ENCODE results near the gene INPPL1.

Gene INPPL1

GRCh38 chr11:72217841-72218240 is 6.7 kb upstream of the INPPL1 start:
- DNase-seq, result no peak

- DNase-seq, result no peak
These were observed 6.3 kb upstream of the INPPL1 start for GRCh38 chr11:72218251-72218745.

DNA sequence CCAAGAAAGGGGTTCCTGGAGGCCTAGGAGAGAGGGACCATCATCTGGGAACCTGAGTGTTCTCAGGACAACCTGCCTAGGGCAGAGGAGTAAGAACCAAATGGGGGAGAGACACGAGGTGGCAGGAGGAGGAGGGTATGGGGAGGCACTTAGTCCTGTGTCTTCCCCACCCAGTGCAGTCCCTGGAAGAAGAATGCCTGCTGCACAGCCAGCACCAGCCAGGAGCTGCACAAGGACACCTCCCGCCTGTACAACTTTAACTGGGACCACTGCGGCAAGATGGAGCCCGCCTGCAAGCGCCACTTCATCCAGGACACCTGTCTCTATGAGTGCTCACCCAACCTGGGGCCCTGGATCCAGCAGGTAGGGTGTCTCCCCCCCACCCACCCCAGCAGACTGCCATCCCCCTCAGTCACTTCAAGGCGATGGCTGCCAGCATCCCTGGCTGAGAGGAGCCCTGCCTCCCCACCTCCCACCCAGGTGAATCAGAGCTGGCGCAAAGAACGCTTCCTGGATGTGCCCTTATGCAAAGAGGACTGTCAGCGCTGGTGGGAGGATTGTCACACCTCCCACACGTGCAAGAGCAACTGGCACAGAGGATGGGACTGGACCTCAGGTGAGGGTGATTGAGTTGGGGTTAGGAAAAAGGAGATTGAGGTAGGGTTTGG is 3.7 kb upstream of the INPPL1 start:
- DNase-seq, result no peak

DNA sequence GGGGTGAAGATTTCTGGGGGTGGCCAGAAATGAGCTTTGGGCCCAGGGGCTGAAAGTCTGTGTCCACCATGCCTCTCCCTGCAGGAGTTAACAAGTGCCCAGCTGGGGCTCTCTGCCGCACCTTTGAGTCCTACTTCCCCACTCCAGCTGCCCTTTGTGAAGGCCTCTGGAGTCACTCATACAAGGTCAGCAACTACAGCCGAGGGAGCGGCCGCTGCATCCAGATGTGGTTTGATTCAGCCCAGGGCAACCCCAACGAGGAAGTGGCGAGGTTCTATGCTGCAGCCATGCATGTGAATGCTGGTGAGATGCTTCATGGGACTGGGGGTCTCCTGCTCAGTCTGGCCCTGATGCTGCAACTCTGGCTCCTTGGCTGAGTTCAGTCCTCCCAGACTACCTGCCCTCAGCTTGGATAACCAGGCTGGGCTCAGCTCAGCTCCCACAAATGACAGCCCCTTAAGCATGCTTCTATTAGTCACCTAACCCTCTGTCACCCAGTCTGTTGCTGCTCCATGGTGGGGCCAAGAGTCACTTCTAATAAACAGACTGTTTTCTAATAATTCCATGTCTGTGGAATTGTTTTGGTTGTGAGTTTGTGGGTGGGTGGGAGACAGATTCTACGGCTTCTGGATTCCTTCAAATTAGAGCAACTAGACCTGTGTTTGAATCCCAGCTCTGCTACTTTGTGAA is 3.0 kb upstream of the INPPL1 start:
- DNase-seq, result no peak

DNA sequence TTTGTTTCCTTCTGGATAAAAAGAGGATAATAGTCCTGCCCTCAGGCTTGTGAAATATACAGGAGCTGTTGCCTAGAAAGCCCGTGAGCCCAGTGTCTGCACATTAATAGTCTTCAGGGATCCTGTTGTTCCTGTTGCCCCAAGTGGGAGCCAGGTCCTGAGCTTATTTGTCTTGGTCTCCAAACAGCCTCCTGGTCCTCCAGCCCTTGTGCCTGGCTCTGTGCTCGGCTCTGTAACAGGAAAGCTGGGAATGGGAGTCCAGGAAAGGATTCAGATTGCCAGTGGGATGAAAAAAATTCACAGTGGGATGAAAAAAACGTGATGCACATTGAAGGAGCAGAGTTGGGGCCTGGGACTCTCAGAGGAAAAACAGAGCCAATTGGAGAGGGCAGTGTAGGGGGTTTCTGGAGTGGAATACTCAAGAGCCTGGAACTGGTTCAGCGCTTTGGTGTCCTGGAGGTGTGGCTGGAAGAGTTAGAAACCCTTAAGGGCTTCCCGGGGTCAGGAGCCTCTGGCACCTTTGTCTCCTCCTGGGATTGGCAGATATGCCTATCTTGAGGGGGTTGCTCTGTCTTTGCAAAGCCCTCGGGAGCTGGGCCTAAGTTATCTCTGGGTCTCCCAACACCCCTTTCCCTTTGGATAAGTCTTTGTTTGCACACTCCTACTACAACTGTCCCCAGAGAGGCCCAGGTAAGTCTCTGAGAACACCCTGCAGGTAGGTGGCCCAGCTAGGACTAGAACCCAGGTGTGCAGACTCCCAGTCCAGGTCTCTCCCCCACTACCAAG is 2.3 kb upstream of the INPPL1 start:
- no peak for DNase-seq

- peak; percentile 94 for DNase-seq
These were observed 1.5 kb upstream of the INPPL1 start for GRCh38 chr11:72222907-72223614.

- peak; percentile 88 for DNase-seq
These were observed 678 bp upstream of the INPPL1 start for GRCh38 chr11:72223615-72224563.

DNA sequence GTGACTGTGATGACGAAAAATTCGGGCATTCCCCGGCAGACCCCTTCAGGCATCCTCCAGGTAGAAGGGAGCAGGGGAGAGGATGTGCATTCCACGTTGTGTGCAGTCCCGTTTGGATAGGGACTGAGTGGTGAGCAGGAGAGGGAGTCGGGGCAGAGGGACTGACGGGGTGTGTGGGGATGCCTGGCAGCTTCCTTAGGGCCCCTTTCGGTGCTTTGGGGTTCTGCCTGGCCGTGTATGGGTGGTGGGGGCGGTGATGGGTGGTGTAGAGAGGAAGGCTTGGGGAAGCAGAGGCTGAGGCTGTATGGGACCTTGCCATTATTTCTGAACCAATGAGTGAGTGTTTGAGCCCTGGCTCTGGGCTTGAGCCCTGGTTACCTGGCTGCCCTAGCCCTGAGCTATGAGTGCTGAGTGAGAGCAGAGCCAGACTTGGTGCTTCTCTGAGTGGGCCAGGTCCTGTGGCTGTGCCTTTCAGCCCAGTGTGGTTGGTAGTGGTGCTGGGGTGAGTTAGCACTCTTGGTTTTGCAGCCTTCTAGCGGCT is 914 bp downstream of the INPPL1 start:
- DNase-seq, result peak; percentile 32

DNA sequence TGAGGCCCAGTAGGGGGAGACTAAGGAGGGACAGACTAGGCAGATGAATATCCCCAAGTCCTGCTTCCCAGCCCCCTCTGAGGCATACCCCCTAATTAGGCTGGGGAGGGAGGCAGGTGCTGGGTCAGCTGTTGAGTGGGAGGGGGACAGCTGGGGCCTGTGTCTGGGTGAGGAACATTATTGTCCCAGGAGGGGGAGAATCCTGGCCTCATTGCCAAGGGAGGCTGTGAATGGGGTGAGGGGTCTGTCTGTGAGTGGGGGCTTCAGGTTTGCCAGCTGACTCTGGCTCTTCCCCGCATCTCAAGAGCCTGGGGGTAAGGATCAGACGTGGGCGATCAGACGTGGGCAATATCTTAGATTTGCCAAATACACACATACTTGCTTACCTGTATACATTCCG is 2.1 kb downstream of the INPPL1 start:
- peak; percentile 79 for DNase-seq

GRCh38 chr11:72227316-72228228 is 3.0 kb downstream of the INPPL1 start:
- peak; percentile 99 for DNase-seq

DNA sequence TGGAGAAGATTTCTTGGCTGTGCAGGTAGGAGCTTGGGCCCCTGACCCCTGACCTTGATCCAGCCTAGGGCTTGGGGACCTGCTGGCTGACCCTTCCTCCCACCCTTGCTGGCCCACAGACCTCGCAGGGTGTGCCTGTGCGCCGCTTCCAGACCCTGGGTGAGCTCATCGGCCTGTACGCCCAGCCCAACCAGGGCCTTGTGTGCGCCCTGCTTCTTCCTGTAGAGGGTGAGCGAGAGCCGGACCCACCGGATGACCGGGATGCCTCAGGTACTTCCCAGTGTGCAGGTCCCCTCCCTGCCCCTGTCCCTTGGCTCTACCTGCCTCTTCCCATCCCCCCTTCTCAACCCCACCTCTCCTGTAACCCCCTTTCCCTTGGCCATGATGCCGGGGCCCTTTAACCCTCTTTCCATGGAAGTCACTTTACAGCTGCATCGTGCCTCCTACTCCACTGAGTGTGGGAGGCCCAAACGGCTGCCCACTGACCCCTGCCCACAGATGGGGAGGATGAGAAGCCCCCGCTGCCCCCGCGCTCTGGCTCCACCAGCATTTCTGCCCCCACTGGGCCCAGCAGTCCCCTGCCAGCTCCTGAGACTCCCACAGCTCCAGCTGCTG is 3.8 kb downstream of the INPPL1 start:
- DNase-seq, result peak; percentile 52

GRCh38 chr11:72228844-72229231 is 4.3 kb downstream of the INPPL1 start:
- no peak for DNase-seq

DNA sequence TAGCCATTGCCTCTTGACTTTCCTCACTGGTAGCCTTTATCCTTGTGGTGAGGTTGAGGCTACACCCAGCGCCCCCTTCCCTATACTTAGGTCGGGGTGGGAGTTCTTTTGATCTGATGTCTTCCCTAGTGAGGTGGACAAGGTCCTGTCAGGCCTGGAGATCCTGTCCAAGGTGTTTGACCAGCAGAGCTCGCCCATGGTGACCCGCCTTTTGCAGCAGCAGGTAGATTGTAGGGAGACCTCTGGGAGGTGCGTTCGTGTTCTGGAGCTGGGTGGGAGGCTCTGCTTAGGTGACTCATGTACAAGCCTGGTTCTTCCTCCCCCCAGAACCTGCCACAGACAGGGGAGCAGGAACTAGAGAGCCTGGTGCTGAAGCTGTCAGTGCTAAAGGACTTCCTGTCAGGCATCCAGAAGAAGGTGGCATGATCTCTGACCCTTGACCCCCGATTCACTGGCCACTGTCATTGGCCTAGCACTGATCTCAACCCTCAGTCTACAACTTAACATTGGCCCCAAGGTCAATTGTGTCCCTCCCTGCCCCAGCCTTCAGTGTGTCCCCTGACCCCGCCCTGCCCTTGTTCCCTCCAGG is 4.9 kb downstream of the INPPL1 start:
- DNase-seq, result no peak

GRCh38 chr11:72229925-72230763 is 5.6 kb downstream of the INPPL1 start:
- no peak for DNase-seq

- DNase-seq, result no peak
These were observed 6.3 kb downstream of the INPPL1 start for GRCh38 chr11:72230764-72231365.

DNA sequence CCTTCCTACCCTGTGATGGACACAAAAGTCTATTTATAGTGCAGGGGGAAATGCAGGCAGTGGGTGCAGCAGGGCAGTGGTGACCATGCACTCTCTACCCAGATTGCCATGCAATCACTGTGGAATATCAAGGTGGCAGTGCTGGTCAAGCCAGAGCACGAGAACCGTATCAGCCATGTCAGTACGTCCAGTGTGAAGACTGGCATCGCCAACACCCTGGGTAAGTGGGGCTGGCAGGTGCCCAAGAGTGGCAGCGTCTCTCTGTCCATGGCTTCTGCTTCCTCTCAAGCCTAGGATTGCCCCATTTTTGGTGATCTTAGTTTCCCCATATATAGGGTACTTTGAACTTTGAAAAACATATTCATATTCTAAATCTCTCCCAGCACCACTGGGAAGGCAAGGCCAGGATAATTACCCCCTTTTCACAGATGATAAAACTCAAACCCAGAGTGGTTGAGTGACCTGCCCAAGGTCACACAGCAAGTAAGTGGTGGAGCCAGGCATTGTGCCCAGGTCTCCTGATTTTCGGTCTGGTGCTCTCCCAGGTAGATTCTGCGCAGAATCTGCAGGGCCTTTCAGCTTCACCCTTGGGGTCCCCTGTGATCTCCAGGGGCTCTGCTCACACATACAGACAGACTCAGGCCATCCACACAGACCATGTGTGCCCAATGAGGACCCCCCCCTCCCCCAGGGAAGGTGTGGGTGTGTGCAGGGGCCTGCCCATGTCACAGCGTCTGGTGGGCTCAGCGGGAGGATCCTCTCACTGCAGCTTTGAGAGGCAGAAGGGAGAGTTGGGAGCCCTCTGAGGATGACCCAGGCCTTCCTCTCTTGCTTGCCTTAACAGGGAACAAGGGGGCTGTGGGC is 7.1 kb downstream of the INPPL1 start:
- no peak for DNase-seq

Data from NCI-H1092 treated with DMSO at 0.1 percent for 48 hours (cell line).